ENCODE measurements around the gene KAZN.

DNA sequence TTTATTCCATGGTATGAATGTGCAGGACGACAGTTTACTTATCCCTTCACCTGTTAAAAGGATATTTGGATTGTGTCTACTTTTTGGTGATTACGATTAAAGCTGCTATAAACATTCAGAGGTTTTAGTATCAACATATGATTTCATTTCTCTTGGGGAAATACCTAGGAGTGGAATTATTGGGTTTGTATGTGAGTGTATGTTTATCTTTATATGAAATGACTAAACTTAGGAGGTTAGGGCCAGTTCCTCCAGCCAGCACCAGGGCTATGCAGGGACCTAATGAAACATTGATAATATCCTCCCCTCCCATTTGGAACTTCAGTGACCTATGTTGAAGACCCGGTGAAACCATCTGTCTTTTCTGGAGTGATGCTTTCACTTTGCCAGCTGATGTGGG lies 568.9 kb downstream of the KAZN start:
- TF ChIP-seq EP300 (IDR thresholded peaks at IDR 0.05) (no peak), POLR2A (IDR thresholded peaks at IDR 0.05) (no peak)
- TF ChIP-seq, protein P1, sequence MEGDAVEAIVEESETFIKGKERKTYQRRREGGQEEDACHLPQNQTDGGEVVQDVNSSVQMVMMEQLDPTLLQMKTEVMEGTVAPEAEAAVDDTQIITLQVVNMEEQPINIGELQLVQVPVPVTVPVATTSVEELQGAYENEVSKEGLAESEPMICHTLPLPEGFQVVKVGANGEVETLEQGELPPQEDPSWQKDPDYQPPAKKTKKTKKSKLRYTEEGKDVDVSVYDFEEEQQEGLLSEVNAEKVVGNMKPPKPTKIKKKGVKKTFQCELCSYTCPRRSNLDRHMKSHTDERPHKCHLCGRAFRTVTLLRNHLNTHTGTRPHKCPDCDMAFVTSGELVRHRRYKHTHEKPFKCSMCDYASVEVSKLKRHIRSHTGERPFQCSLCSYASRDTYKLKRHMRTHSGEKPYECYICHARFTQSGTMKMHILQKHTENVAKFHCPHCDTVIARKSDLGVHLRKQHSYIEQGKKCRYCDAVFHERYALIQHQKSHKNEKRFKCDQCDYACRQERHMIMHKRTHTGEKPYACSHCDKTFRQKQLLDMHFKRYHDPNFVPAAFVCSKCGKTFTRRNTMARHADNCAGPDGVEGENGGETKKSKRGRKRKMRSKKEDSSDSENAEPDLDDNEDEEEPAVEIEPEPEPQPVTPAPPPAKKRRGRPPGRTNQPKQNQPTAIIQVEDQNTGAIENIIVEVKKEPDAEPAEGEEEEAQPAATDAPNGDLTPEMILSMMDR (IDR thresholded peaks at IDR 0.05) = no peak
